Hepatocyte (in vitro differentiated cells): ENCODE results near the gene PHAF1. TPM values are rescaled to one million over a fixed set of nuclear protein-coding genes. Genes with fewer than 3 reads are reported as not detected.

Source experiments
- DNase-seq: peaks from one replicate; pipeline ENCODE4 v3.0.0-alpha.2; 2016; ENCODE audit warnings: low spot score
- H2AFZ ChIP-seq: fragments of 200-600 bp; sonication (generic); 2 replicates; pipeline ENCODE4 v1.6.0; 2016; ENCODE audit warnings: antibody characterized with exemption, mild to moderate bottlenecking
- H3K27ac ChIP-seq: fragments of 200-600 bp; sonication (generic); 2 replicates; pipeline ENCODE4 v1.5.1; 2016; ENCODE audit warnings: mild to moderate bottlenecking
- H3K27me3 ChIP-seq: fragments of 200-600 bp; sonication (generic); 2 replicates; pipeline ENCODE4 v1.6.1; 2016
- H3K36me3 ChIP-seq: fragments of 200-600 bp; sonication (generic); replicated peaks from 2 replicates; pipeline ENCODE4 v1.5.1; 2016; ENCODE audit warnings: low read depth; ENCODE audit not compliant: insufficient read depth
- H3K4me1 ChIP-seq: fragments of 200-600 bp; sonication (generic); 2 replicates; pipeline ENCODE4 v1.5.1; 2016; ENCODE audit warnings: mild to moderate bottlenecking, moderate library complexity; ENCODE audit not compliant: insufficient read depth
- H3K4me2 ChIP-seq: fragments of 200-600 bp; sonication (generic); 2 replicates; pipeline ENCODE4 v1.6.0; 2016
- H3K4me3 ChIP-seq: fragments of 200-600 bp; sonication (generic); 2 replicates; pipeline ENCODE4 v1.5.1; 2016; ENCODE audit warnings: mild to moderate bottlenecking
- H3K79me2 ChIP-seq: fragments of 200-600 bp; sonication (generic); 2 replicates; pipeline ENCODE4 v1.6.0; 2017; ENCODE audit warnings: mild to moderate bottlenecking
- H3K9me2 ChIP-seq: fragments of 200-600 bp; sonication (generic); replicated peaks from 2 replicates; pipeline ENCODE4 v1.6.0; 2017; ENCODE audit warnings: mild to moderate bottlenecking; ENCODE audit not compliant: insufficient read depth
- H3K9me3 ChIP-seq: fragments of 200-600 bp; sonication (generic); 2 replicates; pipeline ENCODE4 v1.5.1; 2016; ENCODE audit warnings: low read depth, mild to moderate bottlenecking
- H4K20me1 ChIP-seq: fragments of 200-600 bp; sonication (generic); 2 replicates; pipeline ENCODE4 v1.6.0; 2016; ENCODE audit warnings: mild to moderate bottlenecking; ENCODE audit not compliant: insufficient read depth, poor library complexity, severe bottlenecking
- CTCF ChIP-seq: fragments of 200-600 bp; sonication (generic); IDR thresholded peaks from 2 replicates; pipeline ENCODE4 v1.5.1; 2016; ENCODE audit warnings: antibody characterized with exemption, mild to moderate bottlenecking; ENCODE audit not compliant: poor library complexity
- EZH2 ChIP-seq: fragments of 200-600 bp; sonication (generic); IDR thresholded peaks from 2 replicates; pipeline ENCODE4 v1.6.1; 2016; ENCODE audit warnings: antibody characterized with exemption, mild to moderate bottlenecking, borderline replicate concordance
- EZH2phosphoT487 ChIP-seq: fragments of 200-600 bp; sonication (generic); IDR thresholded peaks from one replicate; pipeline ENCODE4 v1.6.1; 2018; ENCODE audit warnings: antibody characterized with exemption, mild to moderate bottlenecking, low read depth, moderate library complexity; ENCODE audit not compliant: unreplicated experiment, severe bottlenecking
- WGBS: methylation state at CpG from one replicate; pipeline ENCODE4 v1.1.6; 2016; ENCODE audit warnings: low lambda C conversion rate; ENCODE audit errors: missing lambda C conversion rate; 5-methylcytosine and 5-hydroxymethylcytosine counted together
- polyA plus RNA-seq: library from polyadenylated mRNA; unstranded; fragments of >200 nt; fragmentation: Nextera tagmentation; extraction: Ambion mirVana; gene quantifications from 2 replicates; pipeline ENCODE4 v1.2.1, GENCODE V29; 2016
- total RNA-seq: library from RNA; depleted of rRNA; stranded (reverse); fragments of >200 nt; gene quantifications from 2 replicates; pipeline ENCODE4 v1.2.3, GENCODE V29; 2014

Gene PHAF1
- total and polyA plus RNA-seq, 2 experiments from 2014 or later = 18.7 to 20.2 TPM

- Histone ChIP-seq H3K79me2 (peaks cover 22% of the 10 kb centered on the region), H2AFZ (no peak overlapping the region), H3K9me3 (no peaks in the 10 kb centered on the region), H3K27me3 (no peaks in the 10 kb centered on the region), H3K4me2 (peak overlapping the region; percentile 99), H3K36me3 (no peaks in the 10 kb centered on the region), H3K4me1 (peaks cover 12% of the 10 kb centered on the region), H3K27ac (no peak overlapping the region), H3K9me2 (no peaks in the 10 kb centered on the region), H3K4me3 (no peak overlapping the region), H4K20me1 (no peaks in the 10 kb centered on the region)
- DNase-seq = no peak
- TF ChIP-seq EZH2 (no peak), CTCF (no peak), EZH2phosphoT487 (no peak)
These were observed 83.8 kb downstream of the PHAF1 start for GRCh38 chr16:67193536-67193935.

- TF ChIP-seq EZH2 = no peak
- 94% methylated on average over 6 of the region's 6 CpGs for WGBS
- no peaks in the 10 kb centered on the region for H3K36me3 ChIP-seq
- no peak overlapping the region for H3K27ac ChIP-seq
- no peaks in the 10 kb centered on the region for H3K9me2 ChIP-seq
- DNase-seq = no peak
- no peaks in the 10 kb centered on the region for H4K20me1 ChIP-seq
- H2AFZ ChIP-seq = no peak overlapping the region
- H3K79me2 ChIP-seq = peaks cover 22% of the 10 kb centered on the region
- no peak overlapping the region for H3K4me2 ChIP-seq
- H3K4me3 ChIP-seq = no peak overlapping the region
- H3K4me1 ChIP-seq = peaks cover 15% of the 10 kb centered on the region
- no peaks in the 10 kb centered on the region for H3K27me3 ChIP-seq
- no peaks in the 10 kb centered on the region for H3K9me3 ChIP-seq
These were observed 84.5 kb downstream of the PHAF1 start for GRCh38 chr16:67194260-67194659.

DNA sequence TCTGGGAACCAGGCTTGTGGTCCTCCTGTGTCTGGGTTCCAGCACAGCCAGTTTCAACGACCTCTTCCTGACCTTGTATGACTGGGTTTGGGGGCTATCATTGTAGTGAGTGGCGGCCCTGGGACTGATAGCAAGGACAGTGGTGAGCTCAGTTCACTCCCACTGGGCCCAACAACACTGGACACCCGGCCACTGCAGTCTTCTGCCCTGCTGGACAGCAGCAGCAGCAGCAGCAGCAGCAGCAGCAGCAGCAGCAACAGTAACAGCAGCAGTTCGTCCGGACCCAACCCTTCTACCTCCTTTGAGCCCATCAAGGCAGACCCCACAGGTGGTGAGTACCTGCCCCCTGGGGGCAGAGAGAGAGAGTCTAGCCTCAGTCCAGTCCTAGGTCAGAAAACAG lies 85.9 kb downstream of the PHAF1 start:
- TF ChIP-seq EZH2phosphoT487 (no peak), CTCF (no peak), EZH2 (no peak)
- Histone ChIP-seq H2AFZ (no peak overlapping the region), H3K4me1 (peaks cover 15% of the 10 kb centered on the region), H3K4me2 (no peak overlapping the region), H3K79me2 (peaks cover 22% of the 10 kb centered on the region), H3K27me3 (no peaks in the 10 kb centered on the region), H3K9me3 (no peaks in the 10 kb centered on the region), H3K27ac (no peak overlapping the region), H4K20me1 (no peaks in the 10 kb centered on the region), H3K36me3 (no peaks in the 10 kb centered on the region), H3K9me2 (no peaks in the 10 kb centered on the region), H3K4me3 (no peak overlapping the region)
- WGBS = 90% methylated on average over 5 of the region's 5 CpGs
- DNase-seq = no peak

DNA sequence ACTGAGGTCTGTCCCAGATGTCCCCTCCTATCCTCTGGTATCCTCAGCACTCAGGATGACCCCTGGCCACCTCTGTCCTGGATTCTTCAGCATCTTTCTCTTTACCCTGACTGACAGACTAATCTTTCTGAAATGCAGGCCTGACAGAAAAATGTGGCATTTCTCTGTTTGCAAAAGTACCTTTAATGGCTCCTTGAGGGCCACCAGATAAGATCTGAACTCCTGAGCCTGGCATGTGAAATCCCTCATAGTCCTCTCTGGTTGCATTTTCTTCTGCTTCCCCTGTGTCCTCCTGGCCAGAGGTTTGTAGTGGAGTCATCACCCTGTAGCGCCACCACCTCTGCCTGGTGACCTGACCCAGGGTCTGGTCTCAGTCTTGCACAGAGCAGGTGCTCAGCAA lies 87.1 kb downstream of the PHAF1 start:
- no peaks in the 10 kb centered on the region for H3K9me2 ChIP-seq
- 87% methylated on average over 1 of the region's 1 CpG for WGBS
- no peak overlapping the region for H2AFZ ChIP-seq
- H3K4me1 ChIP-seq = peaks cover 15% of the 10 kb centered on the region
- no peak overlapping the region for H3K4me3 ChIP-seq
- TF ChIP-seq CTCF (no peak), EZH2 (no peak), EZH2phosphoT487 (no peak)
- no peaks in the 10 kb centered on the region for H4K20me1 ChIP-seq
- H3K27me3 ChIP-seq = no peaks in the 10 kb centered on the region
- H3K4me2 ChIP-seq = no peak overlapping the region
- no peak overlapping the region for H3K27ac ChIP-seq
- DNase-seq = no peak
- H3K9me3 ChIP-seq = no peaks in the 10 kb centered on the region
- peaks cover 22% of the 10 kb centered on the region for H3K79me2 ChIP-seq
- H3K36me3 ChIP-seq = no peaks in the 10 kb centered on the region
